H9 (cell line): ENCODE data around the gene PLCD3. TPM values are rescaled to one million over a fixed set of nuclear protein-coding genes. Genes with fewer than 3 reads are reported as not detected.

ENCODE experiments used
- DNase-seq: peaks from one replicate; pipeline ENCODE4 v3.0.0-alpha.2; 2017
- H2AFZ ChIP-seq: one replicate; pipeline ENCODE4 v1.6.1; 2013; ENCODE audit warnings: mild to moderate bottlenecking, low read length, control low read depth, moderate library complexity
- H2AK5ac ChIP-seq: 2 replicates; pipeline ENCODE4 v1.6.1; 2013; ENCODE audit warnings: low read length, control low read depth, mixed read lengths; ENCODE audit not compliant: insufficient read length
- H2BK120ac ChIP-seq: one replicate; pipeline ENCODE4 v1.6.1; 2013; ENCODE audit warnings: low read depth, mild to moderate bottlenecking, low read length, control low read depth, inconsistent platforms; ENCODE audit not compliant: poor library complexity, severe bottlenecking
- H2BK12ac ChIP-seq: 2 replicates; pipeline ENCODE4 v1.6.1; 2013; ENCODE audit warnings: low read length, control low read depth, mixed read lengths, low read depth; ENCODE audit not compliant: insufficient read length
- H2BK15ac ChIP-seq: 2 replicates; pipeline ENCODE4 v1.6.1; 2013; ENCODE audit warnings: low read depth, low read length, control low read depth
- H2BK20ac ChIP-seq: one replicate; pipeline ENCODE4 v1.6.1; 2013; ENCODE audit warnings: low read depth, mild to moderate bottlenecking, low read length, control low read depth, inconsistent platforms; ENCODE audit not compliant: poor library complexity, severe bottlenecking
- H2BK5ac ChIP-seq: 2 replicates; pipeline ENCODE4 v1.6.1; 2013; ENCODE audit warnings: low read length, control low read depth, mixed read lengths; ENCODE audit not compliant: insufficient read length
- H3K14ac ChIP-seq: 2 replicates; pipeline ENCODE4 v1.6.1; 2013; ENCODE audit warnings: low read length, control low read depth; ENCODE audit not compliant: insufficient read depth
- H3K18ac ChIP-seq: 2 replicates; pipeline ENCODE4 v1.6.1; 2013; ENCODE audit warnings: low read depth, mild to moderate bottlenecking, mixed read lengths, low read length, control low read depth; ENCODE audit not compliant: insufficient read length
- H3K23ac ChIP-seq: 2 replicates; pipeline ENCODE4 v1.6.1; 2013; ENCODE audit warnings: low read length, control low read depth, mixed read lengths, low read depth; ENCODE audit not compliant: insufficient read length
- H3K23me2 ChIP-seq: 2 replicates; pipeline ENCODE4 v1.6.1; 2013; ENCODE audit warnings: low read depth, mild to moderate bottlenecking, mixed read lengths, low read length, control low read depth; ENCODE audit not compliant: insufficient read length, poor library complexity, severe bottlenecking
- H3K27ac ChIP-seq: 2 replicates; pipeline ENCODE4 v1.5.1; 2013; ENCODE audit warnings: low read length, control low read depth, mixed read lengths, low read depth; ENCODE audit not compliant: insufficient read length
- H3K27me3 ChIP-seq: 2 replicates; pipeline ENCODE4 v1.6.1; 2013; ENCODE audit warnings: low read length, control low read depth, inconsistent platforms; ENCODE audit not compliant: insufficient read depth
- H3K4ac ChIP-seq: 2 replicates; pipeline ENCODE4 v1.6.1; 2013; ENCODE audit warnings: low read depth, mild to moderate bottlenecking, control low read depth, inconsistent platforms, low read length, moderate library complexity
- H3K4me1 ChIP-seq: 2 replicates; pipeline ENCODE4 v1.6.1; 2013; ENCODE audit warnings: low read length, control low read depth, inconsistent platforms; ENCODE audit not compliant: insufficient read depth
- H3K4me2 ChIP-seq: 2 replicates; pipeline ENCODE4 v1.6.1; 2013; ENCODE audit warnings: low read length, control low read depth, mixed read lengths; ENCODE audit not compliant: insufficient read length, insufficient read depth
- H3K56ac ChIP-seq: 2 replicates; pipeline ENCODE4 v1.6.1; 2013; ENCODE audit warnings: low read depth, mild to moderate bottlenecking, mixed read lengths, low read length, control low read depth; ENCODE audit not compliant: insufficient read length
- H3K79me1 ChIP-seq: 2 replicates; pipeline ENCODE4 v1.6.1; 2013; ENCODE audit warnings: low read depth, mild to moderate bottlenecking, moderate library complexity, low read length, control low read depth, inconsistent platforms; ENCODE audit not compliant: insufficient read depth, poor library complexity, severe bottlenecking
- H3K79me2 ChIP-seq: 2 replicates; pipeline ENCODE4 v1.6.1; 2013; ENCODE audit warnings: low read length, control low read depth, inconsistent platforms; ENCODE audit not compliant: insufficient read depth
- H3K9ac ChIP-seq: 2 replicates; pipeline ENCODE4 v1.6.1; 2013; ENCODE audit warnings: low read length, control low read depth, mixed read lengths; ENCODE audit not compliant: insufficient read length; ENCODE audit errors: extremely low read depth
- H3K9me3 ChIP-seq: one replicate; pipeline ENCODE4 v1.6.1; 2013; ENCODE audit warnings: low read depth, low read length, inconsistent platforms; ENCODE audit not compliant: control insufficient read depth
- H3T11ph ChIP-seq: one replicate; pipeline ENCODE4 v1.6.1; 2013; ENCODE audit warnings: mild to moderate bottlenecking, low read length, control low read depth, inconsistent platforms
- H4K20me1 ChIP-seq: one replicate; pipeline ENCODE4 v1.6.1; 2013; ENCODE audit not compliant: control insufficient read depth, insufficient read length, insufficient read depth
- H4K5ac ChIP-seq: 2 replicates; pipeline ENCODE4 v1.6.1; 2013; ENCODE audit warnings: low read depth, mild to moderate bottlenecking, mixed read lengths, low read length, control low read depth; ENCODE audit not compliant: insufficient read length
- H4K8ac ChIP-seq: replicated peaks from 2 replicates; pipeline ENCODE4 v1.6.1; 2013; ENCODE audit warnings: low read length, control low read depth, mixed read lengths, low read depth; ENCODE audit not compliant: insufficient read length
- H4K91ac ChIP-seq: 2 replicates; pipeline ENCODE4 v1.6.1; 2013; ENCODE audit warnings: low read depth, mild to moderate bottlenecking, moderate library complexity, mixed read lengths, low read length, control low read depth; ENCODE audit not compliant: insufficient read length
- H3K27ac Mint-ChIP-seq, 3 experiments: 2 replicates in 2 of 3; 3 replicates in 1 of 3; pipeline ENCODE4 v1.8.0; 2020 to 2021; ENCODE audit warnings: mixed read lengths in 3 of 3, mild to moderate bottlenecking in 1 of 3, moderate library complexity in 1 of 3
- H3K27me3 Mint-ChIP-seq: 2 replicates; pipeline ENCODE4 v1.8.0; 2021; ENCODE audit warnings: low read depth, mild to moderate bottlenecking, moderate library complexity, mixed read lengths
- H3K36me3 Mint-ChIP-seq, 3 experiments: 2 replicates in 2 of 3; 3 replicates in 1 of 3; pipeline ENCODE4 v1.8.0; 2020 to 2021; ENCODE audit warnings: low read depth in 3 of 3, mixed read lengths in 3 of 3; ENCODE audit not compliant: insufficient read depth in 1 of 3
- H3K4me1 Mint-ChIP-seq, 2 experiments: 2 replicates each; pipeline ENCODE4 v1.8.0; 2020; ENCODE audit warnings: mixed read lengths in 2 of 2
- H3K4me3 Mint-ChIP-seq, 2 experiments: 2 replicates in 1 of 2; 3 replicates in 1 of 2; pipeline ENCODE4 v1.8.0; 2020 to 2021; ENCODE audit warnings: mild to moderate bottlenecking in 2 of 2, mixed read lengths in 2 of 2, moderate library complexity in 1 of 2
- H3K9me3 Mint-ChIP-seq, 2 experiments: 2 replicates in 1 of 2; 3 replicates in 1 of 2; pipeline ENCODE4 v1.8.0; 2020; ENCODE audit warnings: mild to moderate bottlenecking in 2 of 2, mixed read lengths in 2 of 2, moderate library complexity in 1 of 2
- WGBS: extraction: QIAGEN DNeasy Blood & Tissue Kit; methylation state at CpG from one replicate; pipeline ENCODE4 v1.1.7; 2013; ENCODE audit warnings: missing lambda C conversion rate, low lambda C conversion rate, mixed read lengths; ENCODE audit not compliant: insufficient read length; ENCODE audit errors: extremely low coverage; 5-methylcytosine and 5-hydroxymethylcytosine counted together
- total RNA-seq: library from RNA; stranded (reverse); gene quantifications from 2 replicates; pipeline ENCODE4 v1.2.1, GENCODE V29; 2021
- TF ChIP-seq, protein P1 (sequence below): fragments of 200-600 bp; sonication (generic); conservative IDR thresholded peaks from 3 replicates; pipeline ENCODE4 v1.8.0; 2021; ENCODE audit warnings: antibody characterized with exemption, mild to moderate bottlenecking

Gene PLCD3
- total RNA-seq, 1 experiment from 2014 or later, result 41.6 TPM

DNA sequence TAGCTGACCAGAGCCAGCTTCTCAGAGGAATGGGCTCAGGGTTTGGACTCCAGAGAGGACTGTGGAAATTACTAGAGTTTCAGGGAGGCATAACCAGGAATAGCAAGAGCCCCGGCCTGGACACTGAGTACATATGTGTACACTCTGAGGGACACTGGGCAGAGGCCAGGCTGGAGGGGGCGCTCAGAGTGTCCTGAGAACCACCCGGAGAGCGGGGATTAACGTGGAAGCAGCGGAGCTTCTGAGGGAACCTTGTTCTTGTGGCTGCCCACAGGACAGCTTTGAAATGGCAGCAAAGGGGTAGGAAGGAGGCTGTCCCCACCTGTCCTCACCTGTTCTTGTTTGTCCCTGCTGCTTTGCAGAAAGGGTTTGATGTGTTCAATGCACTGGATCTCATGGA is 27.8 kb downstream of the PLCD3 start:
- Mint-ChIP-seq H3K4me1 (no peaks in the 10 kb centered on the region), H3K27me3 (peaks cover 2% of the 10 kb centered on the region; the same call in 1 of the 2 replicates), H3K27ac (no peak overlapping the region), H3K9me3 (no peaks in the 10 kb centered on the region), H3K4me3 (no peak overlapping the region; a peak in 1 of 5 replicates), H3K36me3 (peaks cover 22 to 90% (median 78%) of the 10 kb centered on the region in 3 experiments; a peak in 6 of 7 replicates)
- H2BK5ac ChIP-seq, result no peak overlapping the region
- no peak overlapping the region for H3K4me2 ChIP-seq
- H2AK5ac ChIP-seq, result no peak overlapping the region
- no peak overlapping the region for H3K23ac ChIP-seq
- WGBS, result no CpG with 5 or more reads among the region's 6 CpGs
- H3K27ac ChIP-seq, result no peak overlapping the region
- no peaks in the 10 kb centered on the region for H3K9me3 ChIP-seq
- H2BK20ac ChIP-seq, result no peak overlapping the region
- H2BK15ac ChIP-seq, result no peak overlapping the region
- H3K56ac ChIP-seq, result no peak overlapping the region
- no peaks in the 10 kb centered on the region for H3K79me1 ChIP-seq
- no peaks in the 10 kb centered on the region for H3K4me1 ChIP-seq
- H4K8ac ChIP-seq, result no peak overlapping the region
- H3K79me2 ChIP-seq, result no peaks in the 10 kb centered on the region; the same call in 1 of the 2 replicates
- no peak overlapping the region for H2BK12ac ChIP-seq
- no peak overlapping the region for H3K4ac ChIP-seq
- no peak overlapping the region for H2BK120ac ChIP-seq
- H3K14ac ChIP-seq, result no peak overlapping the region
- TF ChIP-seq, protein P1, sequence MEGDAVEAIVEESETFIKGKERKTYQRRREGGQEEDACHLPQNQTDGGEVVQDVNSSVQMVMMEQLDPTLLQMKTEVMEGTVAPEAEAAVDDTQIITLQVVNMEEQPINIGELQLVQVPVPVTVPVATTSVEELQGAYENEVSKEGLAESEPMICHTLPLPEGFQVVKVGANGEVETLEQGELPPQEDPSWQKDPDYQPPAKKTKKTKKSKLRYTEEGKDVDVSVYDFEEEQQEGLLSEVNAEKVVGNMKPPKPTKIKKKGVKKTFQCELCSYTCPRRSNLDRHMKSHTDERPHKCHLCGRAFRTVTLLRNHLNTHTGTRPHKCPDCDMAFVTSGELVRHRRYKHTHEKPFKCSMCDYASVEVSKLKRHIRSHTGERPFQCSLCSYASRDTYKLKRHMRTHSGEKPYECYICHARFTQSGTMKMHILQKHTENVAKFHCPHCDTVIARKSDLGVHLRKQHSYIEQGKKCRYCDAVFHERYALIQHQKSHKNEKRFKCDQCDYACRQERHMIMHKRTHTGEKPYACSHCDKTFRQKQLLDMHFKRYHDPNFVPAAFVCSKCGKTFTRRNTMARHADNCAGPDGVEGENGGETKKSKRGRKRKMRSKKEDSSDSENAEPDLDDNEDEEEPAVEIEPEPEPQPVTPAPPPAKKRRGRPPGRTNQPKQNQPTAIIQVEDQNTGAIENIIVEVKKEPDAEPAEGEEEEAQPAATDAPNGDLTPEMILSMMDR, result no peak
- no peak overlapping the region for H4K5ac ChIP-seq
- H4K20me1 ChIP-seq, result no peaks in the 10 kb centered on the region
- no peak overlapping the region for H3K9ac ChIP-seq
- DNase-seq, result no peak
- no peaks in the 10 kb centered on the region for H3K23me2 ChIP-seq
- no peak overlapping the region for H3T11ph ChIP-seq
- H4K91ac ChIP-seq, result no peak overlapping the region
- H3K27me3 ChIP-seq, result no peaks in the 10 kb centered on the region
- H3K18ac ChIP-seq, result no peak overlapping the region
- H2AFZ ChIP-seq, result no peak overlapping the region
